Stomach (tissue), 9 donors: ENCODE measurements around the gene TBCD. TPM values are rescaled to one million over a fixed set of nuclear protein-coding genes. Genes with fewer than 3 reads are reported as not detected.
A peak's percentile ranks its signal among the peaks of the same experiment; 100 is the strongest.
"Not testable (repeated sequence)": the region's sequence is repeated elsewhere in the genome, so short reads cannot be mapped to it uniquely, and the experiment has no call there.

Source experiments
- DNase-seq, 2 donors: peaks; one replicate each; pipeline versions ENCODE4 v3.0.0 to v3.0.0-alpha.2; 2013 to 2019
- H3K27ac ChIP-seq, 5 donors: fragments of 200-600 bp in 4 of 5; sonication (generic) in 4 of 5; one replicate each; pipeline ENCODE4 v1.5.1; 2013 to 2019; ENCODE audit warnings: mild to moderate bottlenecking in 1 of 5, moderate library complexity in 1 of 5
- H3K27me3 ChIP-seq, 3 donors: fragments of 200-600 bp; sonication (generic); one replicate each; pipeline ENCODE4 v1.5.1; 2017 to 2019; ENCODE audit warnings: mixed run types in 1 of 3
- H3K36me3 ChIP-seq, 4 donors: fragments of 200-600 bp; sonication (generic); 1 replicate in 3 of 4; 2 replicates in 1 of 4; pipeline ENCODE4 v1.5.1; 2016 to 2019
- H3K4me1 ChIP-seq, 4 donors: fragments of 200-600 bp; sonication (generic); one replicate each; pipeline ENCODE4 v1.5.1; 2016 to 2019
- H3K4me3 ChIP-seq, 4 donors: fragments of 200-600 bp; sonication (generic) in 3 of 4; one replicate each; pipeline ENCODE4 v1.5.1; 2016 to 2019; ENCODE audit warnings: mild to moderate bottlenecking in 1 of 4
- H3K9me3 ChIP-seq, 4 donors: fragments of 200-600 bp; sonication (generic); one replicate each; pipeline ENCODE4 v1.5.1; 2016 to 2019
- EP300 ChIP-seq: sonication (generic); formaldehyde crosslinking; IDR thresholded peaks from one replicate; pipeline ENCODE4 v1.6.1; 2017; ENCODE audit warnings: antibody characterized with exemption
- POLR2A ChIP-seq, 4 donors: fragments of 450-650 bp; IDR thresholded peaks; one replicate each; pipeline ENCODE4 v1.6.1; 2016; ENCODE audit warnings: antibody characterized with exemption in 4 of 4, control low read depth in 2 of 4, mild to moderate bottlenecking in 1 of 4, moderate library complexity in 1 of 4
- POLR2AphosphoS5 ChIP-seq, 3 donors: sonication (generic); formaldehyde crosslinking; IDR thresholded peaks; one replicate each; pipeline ENCODE4 v1.6.1; 2016; ENCODE audit warnings: antibody characterized with exemption in 3 of 3
- WGBS, 5 donors: extraction: QIAGEN DNeasy Blood & Tissue Kit in 3 of 5; methylation state at CpG; one replicate each; pipeline versions ENCODE4 v1.1.5 to v1.1.7; 2013 to 2018; 5-methylcytosine and 5-hydroxymethylcytosine counted together
- intact Hi-C: fragments of 100-400 bp; cut with DNase I; formaldehyde crosslinking; loops from one replicate; pipeline ENCODE4 v1.15.1; 2023; ENCODE audit warnings: low total_unique reads
- polyA plus RNA-seq, 3 donors: library from polyadenylated mRNA; stranded (reverse); fragments of 200-250 nt; gene quantifications; one replicate each; pipeline ENCODE4 v1.2.3, GENCODE V29; 2013
- total RNA-seq, 5 donors: library from RNA; depleted of rRNA; stranded (reverse); fragments of >200 nt; gene quantifications; one replicate each; pipeline versions ENCODE4 v1.1.0 to v1.2.3, GENCODE V29; 2014 to 2016
- TF ChIP-seq, protein P1 (sequence below), 7 experiments: fragments of 450-650 bp in 4 of 7; fragments of 200-600 bp in 3 of 7; sonication (generic) in 3 of 7; IDR thresholded peaks; one replicate each; pipeline ENCODE4 v1.5.1; 2016 to 2019; ENCODE audit warnings: antibody characterized with exemption in 7 of 7, control low read depth in 2 of 7, mild to moderate bottlenecking in 1 of 7
- donor health status: healthy with polysubstance abuse.
- donor health status: Bipolar disorder and iron deficiency.
- donor health status: healthy.

Gene TBCD
- total and polyA plus RNA-seq, 8 donors, result 51.2 to 155 (median 101) TPM

- Histone ChIP-seq H3K9me3 (peaks cover 3 to 67% (median 21%) of the 10 kb centered on the region in 4 donors), H3K4me1 (no peaks in the 10 kb centered on the region), H3K27me3 (no peaks in the 10 kb centered on the region), H3K4me3 (no peak overlapping the region), H3K27ac (no peak overlapping the region), H3K36me3 (peaks cover 0 to 18% (median 6%) of the 10 kb centered on the region in 4 donors)
- no peak for DNase-seq
- TF ChIP-seq, protein P1, sequence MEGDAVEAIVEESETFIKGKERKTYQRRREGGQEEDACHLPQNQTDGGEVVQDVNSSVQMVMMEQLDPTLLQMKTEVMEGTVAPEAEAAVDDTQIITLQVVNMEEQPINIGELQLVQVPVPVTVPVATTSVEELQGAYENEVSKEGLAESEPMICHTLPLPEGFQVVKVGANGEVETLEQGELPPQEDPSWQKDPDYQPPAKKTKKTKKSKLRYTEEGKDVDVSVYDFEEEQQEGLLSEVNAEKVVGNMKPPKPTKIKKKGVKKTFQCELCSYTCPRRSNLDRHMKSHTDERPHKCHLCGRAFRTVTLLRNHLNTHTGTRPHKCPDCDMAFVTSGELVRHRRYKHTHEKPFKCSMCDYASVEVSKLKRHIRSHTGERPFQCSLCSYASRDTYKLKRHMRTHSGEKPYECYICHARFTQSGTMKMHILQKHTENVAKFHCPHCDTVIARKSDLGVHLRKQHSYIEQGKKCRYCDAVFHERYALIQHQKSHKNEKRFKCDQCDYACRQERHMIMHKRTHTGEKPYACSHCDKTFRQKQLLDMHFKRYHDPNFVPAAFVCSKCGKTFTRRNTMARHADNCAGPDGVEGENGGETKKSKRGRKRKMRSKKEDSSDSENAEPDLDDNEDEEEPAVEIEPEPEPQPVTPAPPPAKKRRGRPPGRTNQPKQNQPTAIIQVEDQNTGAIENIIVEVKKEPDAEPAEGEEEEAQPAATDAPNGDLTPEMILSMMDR (IDR thresholded peaks at IDR 0.05), result no peak
- TF ChIP-seq POLR2A (IDR thresholded peaks at IDR 0.05), result no peak
- no peak for TF ChIP-seq EP300
- no peak for TF ChIP-seq POLR2AphosphoS5 (IDR thresholded peaks at IDR 0.05)
- WGBS, 5 donors, result 88 to 95% (median 91%) methylated on average over 18 of the region's 18 CpGs
- intact Hi-C loops, result no loop called here
Measured at GRCh38 chr17:82950525-82951102, 198.7 kb downstream of the TBCD start.

DNA sequence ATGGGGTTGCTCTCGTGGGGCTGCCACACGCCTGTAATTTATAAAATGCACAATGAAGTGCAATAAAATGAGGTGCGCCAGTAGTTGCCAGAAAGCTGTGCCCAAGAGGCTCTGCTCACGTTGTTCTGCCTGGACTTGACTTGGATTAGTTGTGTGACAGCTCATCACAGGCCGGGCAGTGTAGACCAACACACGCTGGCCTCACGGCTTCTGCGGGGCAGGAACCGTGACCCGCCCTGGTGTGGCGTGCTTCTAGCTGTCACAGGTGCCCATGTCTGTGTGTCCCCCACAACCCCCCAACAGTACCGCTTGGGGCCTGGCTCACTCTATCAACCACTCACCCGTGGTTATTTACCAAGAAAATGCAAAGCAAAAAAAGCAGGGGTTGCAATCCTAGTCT lies 200.2 kb downstream of the TBCD start:
- Histone ChIP-seq H3K36me3 (peaks cover 0 to 21% (median 5%) of the 10 kb centered on the region in 4 donors), H3K27ac (no peak overlapping the region), H3K4me1 (no peaks in the 10 kb centered on the region), H3K9me3 (peaks cover 0 to 64% (median 16%) of the 10 kb centered on the region in 4 donors), H3K27me3 (no peaks in the 10 kb centered on the region), H3K4me3 (no peak overlapping the region)
- intact Hi-C loops, result no loop called here
- TF ChIP-seq EP300 (no peak), POLR2A (IDR thresholded peaks at IDR 0.05) (no peak), POLR2AphosphoS5 (IDR thresholded peaks at IDR 0.05) (no peak)
- TF ChIP-seq, protein P1 (IDR thresholded peaks at IDR 0.05), result no peak
- DNase-seq, result no peak
- WGBS, 5 donors, result 95 to 98% (median 98%) methylated on average over 13 of the region's 13 CpGs

DNA sequence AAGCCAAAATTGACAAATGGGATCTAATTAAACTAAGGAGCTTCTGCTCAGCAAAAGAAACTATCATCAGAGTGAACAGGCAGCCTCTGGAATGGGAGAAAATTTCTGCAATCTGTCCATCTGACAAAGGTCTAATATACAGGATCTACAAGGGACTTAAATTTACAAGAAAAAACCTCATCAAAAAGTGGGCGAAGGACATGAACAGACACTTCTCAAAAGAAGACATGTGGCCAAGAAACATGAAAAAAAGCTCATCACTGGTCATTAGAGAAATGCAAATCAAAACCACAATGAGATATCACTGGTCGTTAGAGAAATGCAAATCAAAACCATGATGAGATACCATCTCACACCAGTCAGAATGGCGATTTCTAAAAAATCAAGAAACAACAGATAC lies 203.2 kb downstream of the TBCD start:
- intact Hi-C loops, DNase-seq: not testable (repeated sequence)

DNA sequence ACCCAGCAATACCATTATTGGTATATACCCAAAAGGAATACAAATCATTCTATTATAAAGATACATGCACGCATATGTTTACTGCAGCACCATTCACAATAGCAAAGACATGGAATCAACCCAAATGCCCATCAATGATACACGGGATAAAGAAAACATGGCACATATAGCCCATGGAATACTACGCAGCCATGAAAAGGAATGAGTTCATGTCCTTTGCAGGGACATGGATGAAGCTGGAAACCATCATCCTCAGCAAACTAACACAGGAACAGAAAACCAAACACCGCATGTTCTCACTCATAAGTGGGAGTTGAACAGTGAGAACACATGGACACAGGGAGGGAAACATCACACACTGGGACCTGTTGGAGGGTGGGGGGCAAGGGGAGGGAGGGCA lies 203.8 kb downstream of the TBCD start:
- H3K27ac ChIP-seq, H3K4me1 ChIP-seq, H3K27me3 ChIP-seq, DNase-seq, intact Hi-C loops, H3K4me3 ChIP-seq: not testable (repeated sequence)
- WGBS, 5 donors, result 90 to 100% (median 96%) methylated on average over 4 of the region's 4 CpGs
- Histone ChIP-seq H3K9me3 (peaks cover 0 to 56% (median 15%) of the 10 kb centered on the region in 4 donors), H3K36me3 (peaks cover 0 to 20% (median 2%) of the 10 kb centered on the region in 4 donors)

More for the DNA sequence above, 203.2 kb downstream of the TBCD start:
- H3K27ac ChIP-seq, H3K27me3 ChIP-seq, H3K4me1 ChIP-seq, H3K4me3 ChIP-seq: not testable (repeated sequence)
- H3K9me3 ChIP-seq, result peaks cover 0 to 61% (median 15%) of the 10 kb centered on the region in 4 donors
- H3K36me3 ChIP-seq, result peaks cover 0 to 21% (median 3%) of the 10 kb centered on the region in 4 donors
- 84 to 88% (median 86%) methylated on average over 3 of the region's 3 CpGs for WGBS, 5 donors

DNA sequence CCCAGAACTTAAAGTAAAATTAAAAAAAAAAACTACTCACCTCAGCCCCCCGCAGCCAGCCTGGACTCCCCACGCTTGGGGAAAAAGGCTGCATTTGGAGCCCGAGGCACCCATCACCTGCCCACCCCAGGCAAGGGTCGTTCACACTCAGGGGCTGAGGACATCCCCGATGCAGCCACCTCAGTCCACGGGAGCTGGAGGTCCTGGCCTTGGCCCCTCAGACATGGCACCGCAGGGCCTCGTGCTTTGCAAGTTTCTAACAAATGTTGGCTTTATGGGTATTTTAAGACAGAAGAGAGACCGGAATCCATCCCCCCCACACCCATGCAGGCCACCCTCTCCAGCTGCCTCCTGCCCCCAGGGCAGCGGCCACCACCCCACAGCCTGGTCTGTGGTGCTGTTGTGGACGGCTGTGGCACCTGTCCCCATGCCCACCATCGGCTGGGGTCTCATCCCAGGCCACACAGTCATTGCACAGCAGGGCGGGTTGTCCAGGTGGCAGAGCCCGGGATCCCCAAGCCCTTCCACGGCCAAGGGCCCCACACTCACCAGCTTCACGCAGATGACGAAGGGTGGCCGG lies 204.4 kb downstream of the TBCD start:
- Histone ChIP-seq H3K4me3 (no peak overlapping the region), H3K9me3 (peaks cover 0 to 52% (median 15%) of the 10 kb centered on the region in 4 donors), H3K36me3 (peaks cover 0 to 20% (median 2%) of the 10 kb centered on the region in 4 donors), H3K27ac (no peak overlapping the region), H3K27me3 (no peaks in the 10 kb centered on the region), H3K4me1 (no peaks in the 10 kb centered on the region)
- WGBS, 5 donors, result 98 to 99% (median 98%) methylated on average over 16 to 18 of the region's 18 CpGs
- intact Hi-C loops, result no loop called here
- TF ChIP-seq EP300 (no peak), POLR2AphosphoS5 (IDR thresholded peaks at IDR 0.05) (no peak), POLR2A (IDR thresholded peaks at IDR 0.05) (no peak)
- DNase-seq, result peak in 1 of 2 donors; percentile 23
